HEK293 (cell line): ENCODE results near the gene SYNE1.

ENCODE experiments used
- CTCF ChIA-PET: fragments of 350-600 bp; formaldehyde crosslinking; extraction: SDS; loops from one replicate; lab custom pipeline; 2021; ENCODE audit warnings: antibody characterized with exemption; lab: Yijun Ruan, JAX
- POLR2A ChIA-PET: fragments of 300-600 bp; formaldehyde crosslinking; extraction: SDS; loops from one replicate; lab custom pipeline; 2020; ENCODE audit warnings: antibody characterized with exemption, inconsistent platforms; lab: Yijun Ruan, JAX
- H3K27ac ChIP-seq: fragments of 200-500 bp; sonication (Bioruptor generic); 2 replicates; pipeline ENCODE4 v1.5.1; 2014; ENCODE audit warnings: low read depth, low read length, control low read depth, inconsistent platforms; ENCODE audit errors: extremely low read depth
- H3K36me3 ChIP-seq, 2 experiments: fragments of 200-500 bp in 1 of 2; sonication (Bioruptor generic) in 1 of 2; 1 replicate in 1 of 2; 2 replicates in 1 of 2; pipeline ENCODE4 v1.5.1; 2014 to 2017; ENCODE audit warnings: inconsistent platforms in 2 of 2, low read length in 2 of 2; ENCODE audit not compliant: control insufficient read depth in 2 of 2, insufficient read depth in 1 of 2
- H3K4me1 ChIP-seq: fragments of 200-500 bp; sonication (Bioruptor generic); 2 replicates; pipeline ENCODE4 v1.5.1; 2014; ENCODE audit warnings: mild to moderate bottlenecking, low read length, inconsistent platforms; ENCODE audit not compliant: control insufficient read depth, insufficient read depth
- H3K4me3 ChIP-seq: 2 replicates; pipeline ENCODE4 v1.5.1; 2011; ENCODE audit warnings: low read depth, mild to moderate bottlenecking, control low read depth, low read length, moderate library complexity
- H3K9me3 ChIP-seq: fragments of 200-500 bp; sonication (Bioruptor generic); 2 replicates; pipeline ENCODE4 v1.5.1; 2014; ENCODE audit warnings: low read depth, low read length, inconsistent platforms; ENCODE audit not compliant: control insufficient read depth, insufficient read depth
- IKZF3 ChIP-seq: fragments of 450-650 bp; IDR thresholded peaks from 2 replicates; pipeline ENCODE4 v1.5.0; 2018; ENCODE audit warnings: missing biosample characterization, mild to moderate bottlenecking, missing genetic modification characterization, moderate library complexity
- KLF16 ChIP-seq: fragments of 450-650 bp; formaldehyde crosslinking; IDR thresholded peaks from 2 replicates; pipeline ENCODE4 v1.5.1; 2017; ENCODE audit warnings: missing biosample characterization, missing genetic modification characterization
- MYNN ChIP-seq: fragments of 450-650 bp; formaldehyde crosslinking; IDR thresholded peaks from 2 replicates; pipeline ENCODE4 v1.5.1; 2016; ENCODE audit warnings: missing biosample characterization, missing genetic modification characterization, borderline replicate concordance
- OVOL3 ChIP-seq: fragments of 450-650 bp; formaldehyde crosslinking; IDR thresholded peaks from 2 replicates; pipeline ENCODE4 v1.5.1; 2016; ENCODE audit warnings: missing biosample characterization, missing genetic modification characterization
- RBAK ChIP-seq: fragments of 450-650 bp; formaldehyde crosslinking; IDR thresholded peaks from 2 replicates; pipeline ENCODE4 v1.5.1; 2016; ENCODE audit warnings: missing biosample characterization, missing genetic modification characterization
- REPIN1 ChIP-seq: fragments of 450-650 bp; formaldehyde crosslinking; IDR thresholded peaks from 2 replicates; pipeline ENCODE4 v1.5.1; 2017; ENCODE audit warnings: missing biosample characterization, missing genetic modification characterization, low read depth
- SP7 ChIP-seq: fragments of 450-650 bp; formaldehyde crosslinking; IDR thresholded peaks from 2 replicates; pipeline ENCODE4 v1.5.1; 2016; ENCODE audit warnings: missing biosample characterization, missing genetic modification characterization
- ZBTB17 ChIP-seq: fragments of 450-650 bp; formaldehyde crosslinking; IDR thresholded peaks from 2 replicates; pipeline ENCODE4 v1.5.1; 2016; ENCODE audit warnings: missing biosample characterization, missing genetic modification characterization
- ZFP37 ChIP-seq: fragments of 450-650 bp; formaldehyde crosslinking; IDR thresholded peaks from 2 replicates; pipeline ENCODE4 v1.5.1; 2016; ENCODE audit warnings: missing biosample characterization, missing genetic modification characterization
- ZNF133 ChIP-seq: fragments of 450-650 bp; formaldehyde crosslinking; IDR thresholded peaks from 2 replicates; pipeline ENCODE4 v1.5.1; 2016; ENCODE audit warnings: missing biosample characterization, missing genetic modification characterization
- ZNF24 ChIP-seq: fragments of 450-650 bp; formaldehyde crosslinking; IDR thresholded peaks from 2 replicates; pipeline ENCODE4 v1.5.1; 2016; ENCODE audit warnings: missing biosample characterization, missing genetic modification characterization
- ZNF274 ChIP-seq, 2 experiments: fragments of 200-500 bp in 1 of 2; fragments of 450-650 bp in 1 of 2; sonication (Bioruptor generic) in 1 of 2; formaldehyde crosslinking in 1 of 2; IDR thresholded peaks; 2 replicates each; pipeline versions ENCODE4 v1.5.1 to v1.6.1; 2014 to 2016; ENCODE audit warnings: borderline replicate concordance in 1 of 2, inconsistent platforms in 1 of 2, low read length in 1 of 2, missing biosample characterization in 1 of 2, missing genetic modification characterization in 1 of 2
- ZNF335 ChIP-seq: fragments of 450-650 bp; formaldehyde crosslinking; conservative IDR thresholded peaks from 2 replicates; pipeline ENCODE4 v1.5.1; 2016; ENCODE audit warnings: missing biosample characterization, missing genetic modification characterization
- ZNF394 ChIP-seq: fragments of 450-650 bp; formaldehyde crosslinking; IDR thresholded peaks from 2 replicates; pipeline ENCODE4 v1.5.1; 2016; ENCODE audit warnings: missing biosample characterization, missing genetic modification characterization, mild to moderate bottlenecking, moderate library complexity, borderline replicate concordance
- ZNF416 ChIP-seq: fragments of 450-650 bp; formaldehyde crosslinking; IDR thresholded peaks from 2 replicates; pipeline ENCODE4 v1.5.1; 2016; ENCODE audit warnings: missing biosample characterization, missing genetic modification characterization
- ZNF660 ChIP-seq: fragments of 450-650 bp; IDR thresholded peaks from 2 replicates; pipeline ENCODE4 v1.5.1; 2018; ENCODE audit warnings: missing biosample characterization, mild to moderate bottlenecking, missing genetic modification characterization
- ZNF664 ChIP-seq: fragments of 450-650 bp; formaldehyde crosslinking; IDR thresholded peaks from 2 replicates; pipeline ENCODE4 v1.5.1; 2016; ENCODE audit warnings: missing biosample characterization, missing genetic modification characterization
- TF ChIP-seq, protein P1 (sequence below): fragments of 450-650 bp; formaldehyde crosslinking; IDR thresholded peaks from 2 replicates; pipeline ENCODE4 v1.5.1; 2017; ENCODE audit warnings: missing biosample characterization, missing genetic modification characterization
- TF ChIP-seq, protein P2 (sequence below): fragments of 450-650 bp; formaldehyde crosslinking; IDR thresholded peaks from 2 replicates; pipeline ENCODE4 v1.5.1; 2016; ENCODE audit warnings: missing biosample characterization, missing genetic modification characterization
- TF ChIP-seq, protein P3 (sequence below): fragments of 450-650 bp; IDR thresholded peaks from 2 replicates; pipeline ENCODE4 v1.5.1; 2018; ENCODE audit warnings: missing biosample characterization, mild to moderate bottlenecking, missing genetic modification characterization

The SYNE1 gene

DNA sequence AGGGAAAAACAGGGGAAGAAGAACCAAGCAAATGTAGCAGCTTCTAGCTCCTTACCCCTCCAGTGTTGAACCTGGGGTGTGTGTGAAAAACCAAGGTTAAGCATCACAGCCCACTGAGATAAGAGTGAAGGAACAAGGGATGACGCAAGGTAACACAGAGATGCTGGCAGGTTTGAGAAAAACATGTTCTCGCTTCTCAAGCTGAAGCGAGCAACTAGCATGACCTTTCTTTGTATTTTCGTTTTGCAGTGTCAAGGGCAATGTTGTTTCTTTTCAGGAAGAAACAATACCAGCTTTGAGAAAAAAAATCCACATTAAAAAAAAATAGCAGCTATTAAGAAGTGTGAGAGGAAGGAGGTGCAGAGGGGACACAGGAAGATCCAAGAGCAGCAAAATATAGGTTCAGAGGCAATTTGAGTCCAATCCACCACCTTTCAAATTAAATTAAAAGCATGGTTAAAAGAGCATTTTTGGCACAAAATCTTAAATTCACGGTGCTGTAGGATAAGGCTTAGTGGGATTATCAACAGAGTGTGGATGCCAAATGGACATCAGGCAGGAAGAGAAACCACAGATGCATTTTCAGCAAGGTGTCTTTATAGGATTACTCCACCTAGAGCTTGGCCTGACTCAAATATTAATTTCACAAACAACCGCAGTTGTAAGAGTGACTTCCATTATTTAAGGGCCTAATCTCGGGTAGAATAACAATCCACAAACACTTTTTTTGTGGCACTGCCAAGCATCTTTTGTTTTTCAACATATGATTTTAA, 70.9 kb downstream of the SYNE1 start:
- Histone ChIP-seq H3K4me3 (no peak overlapping the region), H3K9me3 (no peaks in the 10 kb centered on the region), H3K27ac (no peak overlapping the region), H3K4me1 (0 out of 2 replicates have a peak, but pooled peaks cover 2% of the 10 kb centered on the region), H3K36me3 (no peaks in the 10 kb centered on the region)
- ChIA-PET POLR2A (no interaction called here), CTCF (interaction anchor here (0.7 to 2.0 kb wide), 5 partner anchors 9 to 76 kb away, joined by 4 to 7 read pairs (median 5); no protein-coding TSS in a partner anchor)
- TF ChIP-seq, protein P1, sequence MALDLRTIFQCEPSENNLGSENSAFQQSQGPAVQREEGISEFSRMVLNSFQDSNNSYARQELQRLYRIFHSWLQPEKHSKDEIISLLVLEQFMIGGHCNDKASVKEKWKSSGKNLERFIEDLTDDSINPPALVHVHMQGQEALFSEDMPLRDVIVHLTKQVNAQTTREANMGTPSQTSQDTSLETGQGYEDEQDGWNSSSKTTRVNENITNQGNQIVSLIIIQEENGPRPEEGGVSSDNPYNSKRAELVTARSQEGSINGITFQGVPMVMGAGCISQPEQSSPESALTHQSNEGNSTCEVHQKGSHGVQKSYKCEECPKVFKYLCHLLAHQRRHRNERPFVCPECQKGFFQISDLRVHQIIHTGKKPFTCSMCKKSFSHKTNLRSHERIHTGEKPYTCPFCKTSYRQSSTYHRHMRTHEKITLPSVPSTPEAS (tag by site-specific recombination): no peak
- TF ChIP-seq KLF16 (no peak), SP7 (no peak), ZNF24 (tag by site-specific recombination) (no peak), ZNF274 (IDR thresholded peaks at IDR 0.05; ENCODE audit: low read length) (no peak), ZNF274 (tag by site-specific recombination; IDR thresholded peaks at IDR 0.05; ENCODE audit: borderline replicate concordance) (no peak), ZNF394 (tag by site-specific recombination) (no peak), OVOL3 (no peak), MYNN (no peak), ZBTB17 (tag by site-specific recombination) (no peak), ZFP37 (tag by site-specific recombination) (no peak)

DNA sequence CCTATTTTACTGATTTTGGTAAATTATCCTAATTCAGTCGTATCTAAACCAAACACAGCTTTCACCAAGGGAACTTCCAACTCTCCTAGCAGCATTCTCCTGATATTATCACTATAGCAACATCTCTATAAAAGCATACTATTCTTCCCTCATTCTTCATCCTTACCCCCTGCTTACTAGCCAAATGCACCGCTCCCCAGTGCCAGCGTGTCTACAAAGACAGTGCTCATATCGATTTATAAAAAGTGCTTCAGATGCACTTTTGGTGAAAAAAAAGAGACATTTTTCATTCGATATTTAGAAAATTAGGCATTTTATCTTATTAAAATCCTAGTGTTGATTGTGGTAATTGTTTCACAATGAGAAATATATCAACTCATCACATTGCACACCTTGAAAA, 74.0 kb downstream of the SYNE1 start:
- POLR2A ChIA-PET: no interaction called here
- no peak overlapping the region for H3K27ac ChIP-seq
- H3K4me1 ChIP-seq: no peaks in the 10 kb centered on the region
- H3K36me3 ChIP-seq: no peaks in the 10 kb centered on the region
- no peak overlapping the region for H3K4me3 ChIP-seq
- CTCF ChIA-PET: interaction anchor here (0.6 to 1.7 kb wide), 2 partner anchors 11 to 74 kb away, joined by 3 to 5 read pairs; partner anchors contain the start of gene SYNE1
- no peaks in the 10 kb centered on the region for H3K9me3 ChIP-seq
- TF ChIP-seq, protein P1 (tag by site-specific recombination): no peak
- TF ChIP-seq IKZF3 (no peak), ZNF660 (tag by site-specific recombination) (no peak), ZNF664 (tag by site-specific recombination) (no peak), ZNF416 (no peak), ZNF133 (tag by site-specific recombination) (no peak), ZNF335 (no peak), RBAK (tag by site-specific recombination) (no peak), SP7 (no peak), REPIN1 (tag by site-specific recombination) (no peak)
- TF ChIP-seq, protein P2, sequence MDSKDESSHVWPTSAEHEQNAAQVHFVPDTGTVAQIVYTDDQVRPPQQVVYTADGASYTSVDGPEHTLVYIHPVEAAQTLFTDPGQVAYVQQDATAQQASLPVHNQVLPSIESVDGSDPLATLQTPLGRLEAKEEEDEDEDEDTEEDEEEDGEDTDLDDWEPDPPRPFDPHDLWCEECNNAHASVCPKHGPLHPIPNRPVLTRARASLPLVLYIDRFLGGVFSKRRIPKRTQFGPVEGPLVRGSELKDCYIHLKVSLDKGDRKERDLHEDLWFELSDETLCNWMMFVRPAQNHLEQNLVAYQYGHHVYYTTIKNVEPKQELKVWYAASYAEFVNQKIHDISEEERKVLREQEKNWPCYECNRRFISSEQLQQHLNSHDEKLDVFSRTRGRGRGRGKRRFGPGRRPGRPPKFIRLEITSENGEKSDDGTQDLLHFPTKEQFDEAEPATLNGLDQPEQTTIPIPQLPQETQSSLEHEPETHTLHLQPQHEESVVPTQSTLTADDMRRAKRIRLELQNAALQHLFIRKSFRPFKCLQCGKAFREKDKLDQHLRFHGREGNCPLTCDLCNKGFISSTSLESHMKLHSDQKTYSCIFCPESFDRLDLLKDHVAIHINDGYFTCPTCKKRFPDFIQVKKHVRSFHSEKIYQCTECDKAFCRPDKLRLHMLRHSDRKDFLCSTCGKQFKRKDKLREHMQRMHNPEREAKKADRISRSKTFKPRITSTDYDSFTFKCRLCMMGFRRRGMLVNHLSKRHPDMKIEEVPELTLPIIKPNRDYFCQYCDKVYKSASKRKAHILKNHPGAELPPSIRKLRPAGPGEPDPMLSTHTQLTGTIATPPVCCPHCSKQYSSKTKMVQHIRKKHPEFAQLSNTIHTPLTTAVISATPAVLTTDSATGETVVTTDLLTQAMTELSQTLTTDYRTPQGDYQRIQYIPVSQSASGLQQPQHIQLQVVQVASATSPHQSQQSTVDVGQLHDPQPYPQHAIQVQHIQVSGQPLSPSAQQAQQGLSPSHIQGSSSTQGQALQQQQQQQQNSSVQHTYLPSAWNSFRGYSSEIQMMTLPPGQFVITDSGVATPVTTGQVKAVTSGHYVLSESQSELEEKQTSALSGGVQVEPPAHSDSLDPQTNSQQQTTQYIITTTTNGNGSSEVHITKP (tag by site-specific recombination): no peak
- TF ChIP-seq, protein P3, sequence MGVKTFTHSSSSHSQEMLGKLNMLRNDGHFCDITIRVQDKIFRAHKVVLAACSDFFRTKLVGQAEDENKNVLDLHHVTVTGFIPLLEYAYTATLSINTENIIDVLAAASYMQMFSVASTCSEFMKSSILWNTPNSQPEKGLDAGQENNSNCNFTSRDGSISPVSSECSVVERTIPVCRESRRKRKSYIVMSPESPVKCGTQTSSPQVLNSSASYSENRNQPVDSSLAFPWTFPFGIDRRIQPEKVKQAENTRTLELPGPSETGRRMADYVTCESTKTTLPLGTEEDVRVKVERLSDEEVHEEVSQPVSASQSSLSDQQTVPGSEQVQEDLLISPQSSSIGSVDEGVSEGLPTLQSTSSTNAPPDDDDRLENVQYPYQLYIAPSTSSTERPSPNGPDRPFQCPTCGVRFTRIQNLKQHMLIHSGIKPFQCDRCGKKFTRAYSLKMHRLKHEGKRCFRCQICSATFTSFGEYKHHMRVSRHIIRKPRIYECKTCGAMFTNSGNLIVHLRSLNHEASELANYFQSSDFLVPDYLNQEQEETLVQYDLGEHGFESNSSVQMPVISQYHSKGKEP (tag by site-specific recombination): no peak
